HG03045 (cell line): ENCODE results near the gene GATAD2B.
"Not testable (repeated sequence)": the region's sequence is repeated elsewhere in the genome, so short reads cannot be mapped to it uniquely, and the experiment has no call there.

Experiments
- ATAC-seq: cut with Tn5 transposase; IDR thresholded peaks from one replicate; pipeline ENCODE4 v1.9.1; 2021; ENCODE audit warnings: mild to moderate bottlenecking, moderate library complexity; ENCODE audit not compliant: unreplicated experiment

Gene GATAD2B

GRCh38 chr1:153899509-153899908, 23.3 kb downstream of the GATAD2B start:
- no peak for ATAC-seq

DNA sequence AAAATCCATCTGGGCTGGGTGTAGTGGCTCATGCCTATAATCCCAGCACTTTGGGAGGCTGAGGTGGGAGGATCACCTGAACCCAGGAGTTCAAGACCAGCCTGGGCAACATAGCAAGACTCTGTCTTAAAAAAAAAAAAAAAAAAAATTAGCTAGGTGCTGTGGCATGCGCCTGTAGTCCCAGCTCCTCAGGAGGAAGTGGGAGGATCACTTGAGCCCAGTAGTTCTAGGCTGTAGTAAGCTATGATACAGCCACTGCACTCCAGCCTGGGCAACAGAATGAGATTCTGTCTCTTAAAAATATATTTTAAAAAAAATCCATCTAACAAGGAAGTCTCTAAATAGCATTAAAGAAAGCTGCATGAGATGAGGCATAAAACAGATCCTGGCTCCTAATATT, 26.9 kb downstream of the GATAD2B start:
- not testable (repeated sequence) for ATAC-seq

- ATAC-seq: not testable (repeated sequence)
Measured at GRCh38 chr1:153891042-153891441, 31.7 kb downstream of the GATAD2B start.

GRCh38 chr1:153888533-153888932, 34.2 kb downstream of the GATAD2B start:
- ATAC-seq: no peak

DNA sequence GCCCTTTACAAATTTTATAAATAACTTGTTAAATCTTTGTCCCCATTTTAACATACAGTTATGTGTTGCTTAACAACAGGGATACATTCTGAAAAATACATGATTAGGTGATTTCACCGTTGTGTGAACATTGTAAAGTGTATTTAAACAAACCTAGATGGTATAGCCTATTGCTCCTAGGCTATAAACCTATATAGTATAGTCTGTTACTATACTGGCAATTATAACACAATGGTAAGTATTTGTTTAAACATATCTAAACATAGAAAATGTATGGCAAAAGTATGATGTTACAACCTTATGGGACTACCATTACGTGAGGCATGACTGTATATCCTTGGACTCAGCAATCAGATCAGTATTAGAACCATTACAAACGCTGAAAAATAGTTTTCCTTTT, 36.6 kb downstream of the GATAD2B start:
- no peak for ATAC-seq

- ATAC-seq: no peak
Measured at GRCh38 chr1:153883223-153883622, 39.5 kb downstream of the GATAD2B start.

DNA sequence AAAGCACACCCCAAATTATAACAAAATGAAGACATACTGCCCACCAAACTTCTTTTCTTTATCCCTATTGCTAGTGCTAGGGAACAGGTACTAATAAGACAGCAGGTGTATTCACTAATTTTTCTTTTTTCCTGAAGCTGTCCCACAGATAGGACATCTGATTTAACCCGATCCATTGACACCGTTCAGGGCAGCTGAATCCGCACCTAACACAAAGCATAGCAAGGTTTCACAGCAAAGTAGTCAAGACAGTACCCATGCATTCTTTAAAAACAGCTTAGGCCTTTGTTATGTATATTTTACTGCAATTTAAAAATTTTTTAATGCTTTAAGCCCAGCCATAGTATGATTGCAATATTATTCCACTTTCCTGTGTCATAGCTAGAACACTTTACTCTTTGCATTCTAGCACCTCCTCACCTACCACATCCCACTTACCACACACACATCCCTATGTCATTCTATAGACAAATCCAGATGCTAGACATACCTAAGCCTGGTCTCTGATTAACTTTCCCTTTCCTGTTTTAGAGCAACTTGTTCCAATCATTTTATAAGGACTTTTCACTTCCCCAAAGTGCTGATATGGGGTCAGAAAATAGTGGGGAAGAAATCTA, 40.4 kb downstream of the GATAD2B start:
- no peak for ATAC-seq

DNA sequence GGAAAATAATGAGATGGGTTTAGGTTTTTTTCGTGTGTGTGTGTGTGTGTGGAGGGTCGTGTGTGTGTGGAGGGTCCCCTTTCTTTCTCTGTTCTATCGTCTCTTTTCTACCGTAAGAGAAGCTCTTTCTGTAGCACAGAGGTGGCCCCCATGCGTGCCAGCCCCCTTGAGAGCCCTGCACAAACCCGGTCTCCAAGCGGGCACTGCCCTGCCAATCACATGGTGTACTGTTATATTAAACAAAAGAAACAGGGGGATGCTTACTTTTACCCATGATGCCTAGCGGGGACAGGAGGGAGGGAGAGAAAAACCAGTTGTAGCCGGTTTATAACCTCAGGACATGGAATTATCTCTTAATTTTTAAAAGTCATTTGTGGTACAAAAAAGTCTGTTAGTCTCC, 41.0 kb downstream of the GATAD2B start:
- no peak for ATAC-seq

- ATAC-seq: no peak
Measured at GRCh38 chr1:153880962-153881361, 41.8 kb downstream of the GATAD2B start.

DNA sequence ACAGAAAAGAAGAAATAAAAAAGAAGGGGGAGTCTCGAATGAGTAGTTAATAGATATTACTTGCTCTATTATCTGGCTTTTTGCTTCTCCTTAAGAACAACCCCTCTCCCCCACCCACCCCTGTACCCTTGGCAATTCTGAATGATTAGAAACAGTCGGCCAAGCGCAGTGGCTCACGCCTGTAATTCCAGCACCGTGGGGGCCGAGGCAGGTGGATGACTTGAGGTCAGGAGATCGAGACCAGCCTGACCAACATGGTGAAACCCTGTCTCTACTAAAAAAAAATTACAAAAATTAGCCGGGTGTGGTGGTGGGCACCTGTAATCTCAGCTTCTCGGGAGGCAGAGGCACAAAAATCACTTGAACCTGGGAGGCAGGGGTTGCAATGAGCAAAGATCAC, 42.7 kb downstream of the GATAD2B start:
- ATAC-seq: no peak

GRCh38 chr1:153877112-153877511, 45.7 kb downstream of the GATAD2B start:
- ATAC-seq: no peak

GRCh38 chr1:153872934-153873333, 49.8 kb downstream of the GATAD2B start:
- ATAC-seq: no peak

DNA sequence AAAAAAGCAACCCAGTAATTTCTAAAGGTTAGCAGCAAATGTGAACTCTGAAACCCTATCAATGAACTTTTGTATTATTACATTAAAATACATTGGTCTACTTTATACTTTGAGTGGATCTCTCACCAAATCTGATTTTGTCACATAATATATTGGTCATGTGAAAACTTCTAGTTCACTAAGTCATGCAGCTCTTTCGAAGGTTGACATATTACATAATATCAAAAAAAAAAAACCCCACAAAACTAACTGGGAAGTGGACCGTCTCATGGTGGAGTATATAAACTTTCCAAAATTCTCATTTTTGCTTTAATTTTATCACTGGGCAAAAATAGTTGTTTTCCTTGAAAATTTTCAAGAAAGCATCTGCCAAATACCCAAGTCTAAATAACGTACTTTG, 50.4 kb downstream of the GATAD2B start:
- ATAC-seq: no peak

GRCh38 chr1:153869486-153869885, 53.3 kb downstream of the GATAD2B start:
- ATAC-seq: no peak

DNA sequence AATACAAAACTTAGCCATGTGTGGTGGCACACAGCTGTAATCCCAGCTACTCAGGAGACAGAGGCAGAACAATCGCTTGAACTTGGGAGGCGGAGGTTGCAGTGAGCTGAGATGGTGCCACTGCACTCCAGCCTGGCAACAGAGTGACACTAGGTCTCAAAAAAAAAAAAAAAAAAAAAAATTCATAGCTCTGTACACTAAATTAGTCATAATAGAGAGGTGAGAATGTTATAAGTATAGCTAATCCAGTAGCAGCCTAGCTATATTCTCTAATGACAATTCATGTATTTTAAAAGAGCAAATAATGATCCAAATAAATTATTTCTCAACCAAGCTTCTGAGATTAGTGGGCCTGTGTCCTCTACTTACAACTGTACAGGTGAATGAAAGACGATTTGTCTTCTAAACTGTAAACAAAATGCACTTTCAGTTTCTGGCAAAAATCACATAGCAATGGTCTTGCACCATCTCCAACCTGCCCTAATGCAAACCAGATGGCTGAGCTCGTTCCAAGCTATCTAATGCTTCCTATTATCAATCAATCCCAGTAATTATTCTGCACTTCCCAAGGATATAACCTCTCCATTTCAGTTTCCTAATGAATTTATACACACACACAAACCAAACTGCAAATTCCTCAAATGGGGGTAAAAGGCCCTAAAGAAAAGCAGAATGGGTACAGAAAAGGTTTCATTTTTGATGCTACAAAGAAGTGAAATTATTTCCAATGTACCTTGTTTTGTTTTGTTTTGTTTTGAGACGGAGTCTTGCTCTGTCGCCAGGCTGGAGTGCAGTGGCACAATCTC, 56.5 kb downstream of the GATAD2B start:
- ATAC-seq: no peak

GRCh38 chr1:153860285-153860684, 62.5 kb downstream of the GATAD2B start:
- ATAC-seq: no peak

- no peak for ATAC-seq
Measured at GRCh38 chr1:153857505-153857904, 65.3 kb downstream of the GATAD2B start.

DNA sequence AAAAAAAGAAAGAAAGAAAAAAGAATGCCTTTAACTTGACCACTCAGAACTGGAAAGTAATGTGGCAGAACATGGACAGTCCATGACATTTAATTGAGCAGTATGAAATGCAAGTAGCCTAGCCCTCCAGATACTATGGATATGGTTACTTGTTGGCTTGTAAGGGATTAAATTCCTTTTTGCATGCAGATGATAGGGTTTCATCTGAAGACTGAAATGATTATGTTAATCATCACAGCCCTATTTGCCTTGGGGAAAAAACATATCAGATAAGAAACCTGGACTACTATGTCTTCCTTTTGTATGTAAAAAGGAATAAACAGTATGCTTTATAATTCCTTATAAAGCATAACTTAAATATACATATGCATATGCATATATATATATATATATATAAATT, 66.0 kb downstream of the GATAD2B start:
- ATAC-seq: no peak

GRCh38 chr1:153852170-153852569, 70.6 kb downstream of the GATAD2B start:
- no peak for ATAC-seq

GRCh38 chr1:153849487-153850185, 73.1 kb downstream of the GATAD2B start:
- peak; percentile 58 for ATAC-seq

DNA sequence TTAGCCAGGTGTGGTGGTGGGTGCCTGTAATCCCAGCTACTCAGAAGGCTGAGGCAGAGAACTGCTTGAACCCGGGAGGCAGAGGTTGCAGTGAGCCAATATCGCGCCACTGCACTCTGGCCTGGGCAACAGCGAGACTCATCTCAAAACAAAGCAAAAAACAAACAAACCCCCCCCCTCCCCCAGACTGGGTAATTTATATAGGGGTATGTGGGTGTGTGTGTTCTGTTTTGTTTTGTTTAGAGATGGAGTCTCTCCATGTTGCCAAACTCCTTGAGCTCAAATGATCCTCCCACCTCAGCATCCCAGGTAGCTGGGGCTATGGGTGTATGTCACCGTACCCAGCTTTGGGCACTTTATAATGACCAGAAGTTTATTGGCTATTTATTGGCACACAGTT, 74.0 kb downstream of the GATAD2B start:
- no peak for ATAC-seq

DNA sequence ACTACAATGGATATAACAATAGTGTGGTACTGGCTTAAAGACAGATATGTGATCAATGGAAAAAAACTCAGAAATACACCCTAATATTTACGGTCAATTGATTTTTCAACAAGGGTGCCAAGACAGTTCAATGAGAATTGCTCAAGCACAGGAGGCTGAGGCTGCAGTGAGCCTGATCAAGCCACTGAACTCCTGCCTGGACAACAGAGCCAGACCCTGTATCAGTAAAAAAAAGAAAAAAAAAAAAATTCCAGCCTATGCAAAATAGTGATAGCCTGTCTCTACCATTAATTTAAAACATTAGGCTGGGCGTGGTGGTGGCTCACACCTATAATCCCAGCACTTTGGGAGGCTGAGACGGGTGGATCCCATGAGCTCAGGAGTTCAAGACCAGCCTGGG, 77.6 kb downstream of the GATAD2B start:
- no peak for ATAC-seq
